ENCODE results near the gene KIAA0319L.
A peak's percentile ranks its signal among the peaks of the same experiment; 100 is the strongest.

KIAA0319L gene

DNA sequence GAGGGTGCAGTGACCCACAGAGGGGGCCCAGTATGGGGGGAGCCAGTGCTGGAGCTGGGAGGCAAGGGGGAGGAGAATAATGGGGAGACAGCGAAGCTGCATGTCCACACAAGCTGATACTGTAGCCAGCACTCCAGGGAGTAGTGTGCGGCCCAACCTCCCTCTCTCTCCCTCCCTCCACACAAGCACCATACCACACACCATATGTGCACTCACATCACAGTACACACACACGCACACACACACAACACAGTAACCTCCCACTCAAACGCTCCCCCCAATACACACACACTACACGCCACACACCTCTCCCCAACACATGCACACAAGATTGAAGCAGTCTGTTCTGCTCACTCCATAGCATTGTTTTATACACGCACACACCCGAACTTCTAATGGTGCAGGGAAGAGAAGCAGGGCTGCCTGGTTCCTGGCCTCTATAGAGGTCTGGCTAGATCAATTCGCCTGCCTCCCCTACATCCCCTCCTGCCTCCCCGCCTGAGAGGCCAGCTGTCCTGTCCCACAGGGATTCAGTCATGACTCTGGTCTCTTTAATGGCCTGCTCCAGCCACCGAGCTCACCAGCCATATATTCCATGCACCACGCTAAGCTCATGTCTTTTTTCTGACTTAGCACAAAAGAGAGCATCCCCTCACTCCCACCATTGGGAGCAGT is 4.2 kb upstream of the KIAA0319L start:
- TF ChIP-seq, protein P1, sequence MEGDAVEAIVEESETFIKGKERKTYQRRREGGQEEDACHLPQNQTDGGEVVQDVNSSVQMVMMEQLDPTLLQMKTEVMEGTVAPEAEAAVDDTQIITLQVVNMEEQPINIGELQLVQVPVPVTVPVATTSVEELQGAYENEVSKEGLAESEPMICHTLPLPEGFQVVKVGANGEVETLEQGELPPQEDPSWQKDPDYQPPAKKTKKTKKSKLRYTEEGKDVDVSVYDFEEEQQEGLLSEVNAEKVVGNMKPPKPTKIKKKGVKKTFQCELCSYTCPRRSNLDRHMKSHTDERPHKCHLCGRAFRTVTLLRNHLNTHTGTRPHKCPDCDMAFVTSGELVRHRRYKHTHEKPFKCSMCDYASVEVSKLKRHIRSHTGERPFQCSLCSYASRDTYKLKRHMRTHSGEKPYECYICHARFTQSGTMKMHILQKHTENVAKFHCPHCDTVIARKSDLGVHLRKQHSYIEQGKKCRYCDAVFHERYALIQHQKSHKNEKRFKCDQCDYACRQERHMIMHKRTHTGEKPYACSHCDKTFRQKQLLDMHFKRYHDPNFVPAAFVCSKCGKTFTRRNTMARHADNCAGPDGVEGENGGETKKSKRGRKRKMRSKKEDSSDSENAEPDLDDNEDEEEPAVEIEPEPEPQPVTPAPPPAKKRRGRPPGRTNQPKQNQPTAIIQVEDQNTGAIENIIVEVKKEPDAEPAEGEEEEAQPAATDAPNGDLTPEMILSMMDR (IDR thresholded peaks at IDR 0.05) = no peak
- no peaks in the 10 kb centered on the region for H3K9me3 Mint-ChIP-seq
- no peak for DNase-seq
- H3K36me3 Mint-ChIP-seq (ENCODE audit: low read depth) = peaks cover 5% of the 10 kb centered on the region
- H3K27me3 Mint-ChIP-seq (ENCODE audit: low read depth, poor library complexity) = peaks cover 4% of the 10 kb centered on the region
- no peak overlapping the region for H3K27ac Mint-ChIP-seq
- peaks cover 33% of the 10 kb centered on the region for H3K4me1 Mint-ChIP-seq
- H3K4me3 Mint-ChIP-seq = no peak overlapping the region

DNA sequence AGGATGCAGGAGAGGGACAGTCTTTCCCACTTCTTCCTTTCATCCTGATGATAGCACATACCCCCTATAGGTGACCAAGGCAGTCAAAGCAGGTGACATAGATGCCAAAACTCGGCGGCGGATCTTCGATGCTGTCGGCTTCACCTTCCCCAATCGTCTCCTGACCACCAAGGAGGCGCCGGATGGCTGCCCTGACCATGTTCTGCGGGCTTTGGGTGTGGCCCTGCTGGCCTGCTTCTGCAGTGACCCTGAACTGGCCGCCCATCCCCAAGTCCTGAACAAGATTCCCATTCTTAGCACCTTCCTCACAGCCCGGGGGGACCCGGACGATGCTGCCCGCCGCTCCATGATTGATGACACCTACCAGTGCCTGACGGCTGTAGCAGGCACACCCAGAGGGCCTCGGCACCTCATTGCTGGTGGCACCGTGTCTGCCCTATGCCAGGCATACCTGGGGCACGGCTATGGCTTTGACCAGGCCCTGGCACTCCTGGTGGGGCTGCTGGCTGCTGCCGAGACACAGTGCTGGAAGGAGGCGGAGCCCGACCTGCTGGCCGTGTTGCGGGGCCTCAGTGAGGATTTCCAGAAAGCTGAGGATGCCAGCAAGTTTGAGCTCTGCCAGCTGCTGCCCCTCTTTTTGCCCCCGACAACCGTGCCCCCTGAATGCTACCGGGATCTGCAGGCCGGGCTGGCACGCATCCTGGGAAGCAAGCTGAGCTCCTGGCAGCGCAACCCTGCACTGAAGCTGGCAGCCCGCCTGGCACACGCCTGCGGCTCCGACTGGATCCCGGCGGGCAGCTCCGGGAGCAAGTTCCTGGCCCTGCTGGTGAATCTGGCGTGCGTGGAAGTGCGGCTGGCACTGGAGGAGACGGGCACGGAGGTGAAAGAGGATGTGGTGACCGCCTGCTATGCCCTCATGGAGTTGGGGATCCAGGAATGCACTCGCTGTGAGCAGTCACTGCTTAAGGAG is 3.3 kb upstream of the KIAA0319L start:
- TF ChIP-seq, protein P1 (IDR thresholded peaks at IDR 0.05) = no peak
- peaks cover 42% of the 10 kb centered on the region for H3K4me1 Mint-ChIP-seq
- H3K4me3 Mint-ChIP-seq = no peak overlapping the region
- DNase-seq = no peak
- H3K9me3 Mint-ChIP-seq = no peaks in the 10 kb centered on the region
- no peak overlapping the region for H3K27ac Mint-ChIP-seq
- H3K27me3 Mint-ChIP-seq (ENCODE audit: low read depth, poor library complexity) = peaks cover 4% of the 10 kb centered on the region
- H3K36me3 Mint-ChIP-seq (ENCODE audit: low read depth) = peaks cover 5% of the 10 kb centered on the region

GRCh38 chr1:35559317-35559944 is 2.2 kb upstream of the KIAA0319L start:
- Mint-ChIP-seq H3K27me3 (ENCODE audit: low read depth, poor library complexity) (peaks cover 3% of the 10 kb centered on the region), H3K27ac (peak overlapping the region; percentile 4), H3K4me3 (peak overlapping the region; percentile 98), H3K9me3 (no peaks in the 10 kb centered on the region), H3K4me1 (peaks cover 50% of the 10 kb centered on the region), H3K36me3 (ENCODE audit: low read depth) (peaks cover 2% of the 10 kb centered on the region)
- TF ChIP-seq, protein P1 (IDR thresholded peaks at IDR 0.05) = no peak
- DNase-seq = no peak

- TF ChIP-seq, protein P1 (IDR thresholded peaks at IDR 0.05) = no peak
- Mint-ChIP-seq H3K36me3 (ENCODE audit: low read depth) (peaks cover 1% of the 10 kb centered on the region), H3K4me3 (peak overlapping the region; percentile 98), H3K4me1 (peaks cover 50% of the 10 kb centered on the region), H3K27me3 (ENCODE audit: low read depth, poor library complexity) (no peaks in the 10 kb centered on the region), H3K9me3 (no peaks in the 10 kb centered on the region), H3K27ac (peak overlapping the region; percentile 98)
- peak; percentile 48 for DNase-seq
These were observed 1.4 kb upstream of the KIAA0319L start for GRCh38 chr1:35558374-35559316.

- H3K4me1 Mint-ChIP-seq = peaks cover 50% of the 10 kb centered on the region
- peaks cover 8% of the 10 kb centered on the region for H3K36me3 Mint-ChIP-seq (ENCODE audit: low read depth)
- H3K4me3 Mint-ChIP-seq = peak within 1 kb of the TSS; percentile 98
- DNase-seq = peak; percentile 95
- no peaks in the 10 kb centered on the region for H3K9me3 Mint-ChIP-seq
- TF ChIP-seq, protein P1 (IDR thresholded peaks at IDR 0.05) = no peak
- no peaks in the 10 kb centered on the region for H3K27me3 Mint-ChIP-seq (ENCODE audit: low read depth, poor library complexity)
- peak within 1 kb of the TSS; percentile 98 for H3K27ac Mint-ChIP-seq
These were observed 589 bp upstream of the KIAA0319L start, which contains the start of gene NCDN for GRCh38 chr1:35557611-35558373. NCDN (plus strand) TSS chr1:35557799; CDS start chr1:35558191, 392 bp downstream.

Data from nephron progenitor cell (in vitro differentiated cells).